ENCODE data around the gene CNOT11. TPM values are rescaled to one million over a fixed set of nuclear protein-coding genes. Genes with fewer than 3 reads are reported as not detected.

The CNOT11 gene
- total RNA-seq, 2 experiments from 2014 or later = 64.2 to 65.0 TPM

DNA sequence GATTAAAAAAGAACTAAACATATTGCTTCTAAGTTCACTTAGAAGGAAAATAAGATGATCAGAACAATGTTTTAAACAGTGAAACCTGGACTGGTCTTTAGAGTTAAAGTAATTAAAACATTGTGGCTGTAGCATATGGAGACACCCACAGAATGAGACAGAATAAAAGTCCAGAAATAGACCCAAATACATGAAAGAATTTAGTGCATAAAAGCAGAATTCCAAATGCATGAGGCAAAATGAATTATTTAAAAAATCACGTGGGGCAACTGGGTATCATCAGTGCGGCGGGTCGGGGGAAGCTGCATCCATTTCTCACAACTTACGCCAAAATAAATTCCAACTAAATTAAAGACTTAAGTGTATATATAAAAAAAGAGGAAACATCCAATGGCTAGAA, 43.7 kb downstream of the CNOT11 start:
- H3K4me3 Mint-ChIP-seq = no peak overlapping the region

DNA sequence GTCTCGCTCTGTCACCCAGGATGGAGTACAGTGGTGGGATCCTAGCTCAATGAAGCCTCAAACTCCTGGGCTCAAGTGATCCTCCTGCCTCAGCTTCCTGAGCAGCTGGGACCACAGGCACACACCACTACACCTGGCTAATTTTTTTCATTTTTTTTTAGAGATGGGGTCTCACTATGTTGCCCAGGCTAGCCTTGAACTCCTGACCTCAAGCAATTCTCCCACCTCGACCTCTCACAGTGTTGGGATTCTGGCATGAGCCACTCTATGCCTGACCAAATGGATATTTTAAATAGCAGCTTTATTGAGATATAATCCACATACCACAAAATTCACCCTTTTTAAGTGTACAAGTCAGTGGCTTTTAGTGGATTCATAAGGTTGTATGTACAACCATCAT, 44.7 kb downstream of the CNOT11 start:
- POLR2A ChIA-PET = interaction anchor here (0.6 to 1.7 kb wide), 2 partner anchors 11 to 544 kb away, joined by 5 read pairs; partner anchors contain the start of gene RNF149
- DNase-seq (no peak), ATAC-seq (ENCODE audit: low read depth) (no peak)
- Mint-ChIP-seq H3K4me3 (no peak overlapping the region), H3K4me1 (peaks cover 43% of the 10 kb centered on the region), H3K36me3 (peaks cover 25% of the 10 kb centered on the region), H3K27ac (no peak overlapping the region), H3K27me3 (no peaks in the 10 kb centered on the region), H3K9me3 (no peaks in the 10 kb centered on the region)

More for the DNA sequence above, 43.7 kb downstream of the CNOT11 start:
- Mint-ChIP-seq H3K9me3 (no peaks in the 10 kb centered on the region), H3K27me3 (no peaks in the 10 kb centered on the region), H3K36me3 (peaks cover 24% of the 10 kb centered on the region), H3K27ac (no peak overlapping the region), H3K4me1 (peaks cover 37% of the 10 kb centered on the region)
- ATAC-seq (ENCODE audit: low read depth) = no peak
- POLR2A ChIA-PET = no interaction called here
- DNase-seq = no peak

DNA sequence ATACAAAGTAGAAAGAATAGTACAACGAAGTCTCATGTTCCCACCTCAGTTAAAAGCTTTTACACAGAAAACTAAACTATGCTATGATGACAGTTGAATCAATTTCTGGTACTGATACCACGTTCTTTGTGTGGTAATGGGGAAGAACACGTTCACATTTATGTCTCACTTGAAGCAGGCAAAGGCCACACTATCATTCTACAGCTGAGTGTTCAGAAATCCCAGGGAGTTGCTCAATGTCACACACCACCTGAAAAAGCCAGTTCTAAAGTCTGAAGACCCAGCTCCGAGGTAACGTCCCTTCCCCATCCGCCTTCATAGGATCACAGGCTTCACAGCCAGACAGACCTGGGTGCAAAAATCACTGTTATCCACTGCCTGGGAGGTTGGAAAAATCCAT, 46.9 kb downstream of the CNOT11 start:
- Mint-ChIP-seq H3K27me3 (no peaks in the 10 kb centered on the region), H3K4me3 (no peak overlapping the region), H3K9me3 (no peaks in the 10 kb centered on the region), H3K4me1 (peaks cover 60% of the 10 kb centered on the region), H3K36me3 (peaks cover 28% of the 10 kb centered on the region), H3K27ac (no peak overlapping the region)
- no peak for DNase-seq
- POLR2A ChIA-PET = interaction anchor here (1.7 kb wide), 1 partner anchor 9 kb away, joined by 5 read pairs; the partner anchor contains the start of gene RNF149
- ATAC-seq (ENCODE audit: low read depth) = no peak

DNA sequence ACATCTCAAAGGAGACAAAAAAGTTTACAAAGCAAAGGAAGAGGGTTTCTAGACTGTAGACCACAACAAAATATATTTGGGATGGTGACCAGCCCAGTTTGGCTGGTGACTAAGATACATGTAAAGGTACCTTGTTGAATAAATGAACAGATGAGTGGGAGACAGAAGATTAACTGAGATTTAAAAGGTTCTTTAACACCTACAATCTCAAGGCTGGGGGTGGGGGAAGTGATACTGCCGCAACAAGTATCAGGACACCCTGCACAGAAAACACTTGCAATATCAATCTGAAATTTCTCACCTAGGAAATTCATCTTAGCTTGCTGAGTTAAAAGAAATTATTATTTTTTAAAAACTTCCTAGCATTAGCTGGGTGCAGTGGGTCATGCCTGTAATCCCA, 47.5 kb downstream of the CNOT11 start:
- POLR2A ChIA-PET = interaction anchor here (1.7 kb wide), 1 partner anchor 9 kb away, joined by 5 read pairs; the partner anchor contains the start of gene RNF149
- H3K36me3 Mint-ChIP-seq = peaks cover 28% of the 10 kb centered on the region
- no peak for DNase-seq

DNA sequence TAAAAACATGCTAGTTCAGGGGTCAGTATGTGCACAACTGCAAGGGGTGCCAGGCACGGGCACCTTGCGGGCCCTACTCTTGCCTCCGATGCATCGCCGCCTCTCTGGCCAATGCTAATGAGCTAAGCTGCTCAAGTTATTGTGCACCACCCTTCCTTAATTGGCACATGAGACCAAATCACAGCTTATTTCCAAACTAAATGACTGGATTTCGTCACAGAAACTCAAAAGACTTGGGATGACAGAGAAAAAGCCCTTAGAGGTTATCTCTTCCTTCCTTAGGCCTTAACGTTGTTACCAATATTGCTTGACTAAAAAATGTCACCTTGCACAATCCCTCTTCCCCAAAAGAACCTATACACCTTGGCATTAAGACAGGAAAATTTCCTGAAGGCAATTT, 48.1 kb downstream of the CNOT11 start:
- no peak for ATAC-seq (ENCODE audit: low read depth)
- H3K4me1 Mint-ChIP-seq = peaks cover 70% of the 10 kb centered on the region
- H3K4me3 Mint-ChIP-seq = no peak overlapping the region
- H3K36me3 Mint-ChIP-seq = peaks cover 34% of the 10 kb centered on the region
- POLR2A ChIA-PET = interaction anchor here (1.7 kb wide), 1 partner anchor 8 kb away, joined by 5 read pairs; the partner anchor contains the start of gene RNF149
- H3K27ac Mint-ChIP-seq = no peak overlapping the region
- H3K9me3 Mint-ChIP-seq = no peaks in the 10 kb centered on the region
- DNase-seq = no peak
- no peaks in the 10 kb centered on the region for H3K27me3 Mint-ChIP-seq

More for the DNA sequence above, 47.5 kb downstream of the CNOT11 start:
- Mint-ChIP-seq H3K27me3 (no peaks in the 10 kb centered on the region), H3K4me3 (no peak overlapping the region), H3K4me1 (peaks cover 64% of the 10 kb centered on the region), H3K27ac (no peak overlapping the region), H3K9me3 (no peaks in the 10 kb centered on the region)
- ATAC-seq (ENCODE audit: low read depth) = no peak

DNA sequence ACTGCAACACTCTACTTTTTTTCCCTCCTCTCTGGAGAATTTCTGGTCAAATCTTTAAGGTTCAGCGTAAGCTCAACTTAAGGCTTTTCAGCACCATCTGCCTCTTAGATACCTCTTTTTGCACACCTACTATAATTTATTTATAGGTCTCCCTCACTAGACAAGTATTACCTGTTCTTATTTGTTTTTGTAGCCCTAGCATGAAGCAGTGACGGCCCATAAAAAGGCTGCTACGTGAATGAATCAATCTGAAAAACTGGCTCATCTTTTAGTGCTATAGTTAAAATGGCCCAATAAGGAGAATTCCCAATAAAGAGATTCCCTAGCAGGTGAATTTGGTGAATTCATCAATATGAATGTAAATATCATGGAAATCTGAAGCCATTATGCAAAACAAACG, 49.3 kb downstream of the CNOT11 start:
- Mint-ChIP-seq H3K4me1 (peaks cover 69% of the 10 kb centered on the region), H3K36me3 (peaks cover 42% of the 10 kb centered on the region), H3K9me3 (no peaks in the 10 kb centered on the region), H3K27me3 (no peaks in the 10 kb centered on the region), H3K4me3 (peak overlapping the region; percentile 8), H3K27ac (no peak overlapping the region)
- DNase-seq (no peak), ATAC-seq (ENCODE audit: low read depth) (no peak)
- POLR2A ChIA-PET = no interaction called here

DNA sequence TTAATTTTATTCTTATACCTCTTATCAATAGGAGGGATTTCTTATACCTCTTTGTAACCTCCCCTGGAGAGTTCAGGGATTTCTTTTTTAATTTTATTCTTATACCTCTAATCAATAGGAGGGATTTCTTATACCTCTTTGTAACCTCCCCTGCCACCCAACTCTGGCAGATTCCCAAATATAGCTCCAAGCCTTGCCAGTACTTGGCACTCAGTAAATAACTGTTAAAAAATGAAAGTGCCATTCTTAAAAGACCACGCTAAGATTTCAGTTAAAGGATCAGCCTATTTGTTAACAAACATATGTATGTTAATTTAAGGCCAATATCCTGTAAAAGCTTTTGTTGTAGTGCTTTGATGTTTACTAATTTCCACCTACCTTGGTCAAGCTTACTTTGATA, 51.0 kb downstream of the CNOT11 start:
- no peaks in the 10 kb centered on the region for H3K27me3 Mint-ChIP-seq
- peak overlapping the region; percentile 48 for H3K4me3 Mint-ChIP-seq
- H3K4me1 Mint-ChIP-seq = peaks cover 60% of the 10 kb centered on the region
- H3K36me3 Mint-ChIP-seq = peaks cover 34% of the 10 kb centered on the region
- H3K27ac Mint-ChIP-seq = no peak overlapping the region
- no peak for DNase-seq
- H3K9me3 Mint-ChIP-seq = no peaks in the 10 kb centered on the region
- ATAC-seq (ENCODE audit: low read depth) = no peak
- POLR2A ChIA-PET = interaction anchor here (1.3 kb wide), 1 partner anchor 50 kb away, joined by 4 read pairs; the partner anchor contains the start of gene CNOT11

DNA sequence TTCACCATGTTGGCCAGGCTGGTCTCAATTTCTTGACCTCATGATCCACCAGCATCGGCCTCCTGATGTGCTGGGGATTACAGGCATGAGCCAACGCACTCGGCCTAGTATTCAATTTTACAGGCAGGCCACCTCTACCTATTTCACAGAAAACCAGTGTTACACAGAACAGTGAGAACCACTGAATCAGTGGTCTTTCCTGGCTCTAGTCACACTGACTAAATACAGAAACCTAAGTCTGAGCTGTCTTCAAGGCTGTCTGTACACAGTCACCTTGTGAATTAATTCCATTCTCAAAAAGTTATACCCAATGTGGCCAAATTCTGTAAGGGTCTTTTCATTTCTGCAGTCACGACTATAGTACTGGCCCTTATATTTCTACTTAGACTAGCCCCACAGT, 52.3 kb downstream of the CNOT11 start:
- POLR2A ChIA-PET = no interaction called here
- peaks cover 52% of the 10 kb centered on the region for H3K4me1 Mint-ChIP-seq

DNA sequence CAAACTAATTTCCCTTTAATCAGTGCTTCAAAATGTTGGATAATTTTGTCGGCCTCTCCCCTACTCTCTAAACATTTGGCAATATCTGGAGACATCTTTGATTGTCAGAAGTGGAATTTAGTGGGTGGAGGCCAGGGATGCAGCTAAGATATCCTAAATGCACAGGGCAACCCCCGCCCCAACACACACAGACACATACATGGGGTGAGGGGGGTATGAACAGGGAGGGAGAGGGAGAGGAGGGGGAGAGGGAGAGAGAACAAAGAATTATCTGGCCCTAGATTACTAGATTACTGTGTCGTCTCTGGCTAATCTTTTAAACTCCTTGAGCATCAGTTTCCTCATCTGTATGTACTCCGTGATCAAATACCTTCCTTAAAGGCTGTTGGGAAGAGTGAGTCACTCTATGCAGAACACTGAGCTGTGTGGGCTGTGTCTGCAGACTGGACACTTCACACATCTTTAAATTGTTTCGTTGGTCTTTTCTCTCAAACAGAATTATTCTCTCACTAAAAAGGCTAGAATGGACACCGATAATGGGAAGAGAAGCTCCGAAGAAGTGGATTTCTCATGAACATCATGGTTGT, 52.9 kb downstream of the CNOT11 start:
- no peaks in the 10 kb centered on the region for H3K27me3 Mint-ChIP-seq
- peaks cover 30% of the 10 kb centered on the region for H3K36me3 Mint-ChIP-seq
- H3K4me1 Mint-ChIP-seq = peaks cover 55% of the 10 kb centered on the region
- ATAC-seq (ENCODE audit: low read depth) (no peak), DNase-seq (no peak)
- no peaks in the 10 kb centered on the region for H3K9me3 Mint-ChIP-seq
- H3K27ac Mint-ChIP-seq = peak overlapping the region; percentile 96
- peak overlapping the region; percentile 98 for H3K4me3 Mint-ChIP-seq
- POLR2A ChIA-PET = interaction anchor here (0.6 kb wide), 1 partner anchor 1431 kb away, joined by 3 read pairs; no protein-coding TSS in a partner anchor

More for the DNA sequence above, 52.3 kb downstream of the CNOT11 start:
- Mint-ChIP-seq H3K27me3 (no peaks in the 10 kb centered on the region), H3K27ac (peak overlapping the region; percentile 50), H3K36me3 (peaks cover 31% of the 10 kb centered on the region), H3K4me3 (peak overlapping the region; percentile 98), H3K9me3 (no peaks in the 10 kb centered on the region)
- ATAC-seq (ENCODE audit: low read depth) (no peak), DNase-seq (no peak)

DNA sequence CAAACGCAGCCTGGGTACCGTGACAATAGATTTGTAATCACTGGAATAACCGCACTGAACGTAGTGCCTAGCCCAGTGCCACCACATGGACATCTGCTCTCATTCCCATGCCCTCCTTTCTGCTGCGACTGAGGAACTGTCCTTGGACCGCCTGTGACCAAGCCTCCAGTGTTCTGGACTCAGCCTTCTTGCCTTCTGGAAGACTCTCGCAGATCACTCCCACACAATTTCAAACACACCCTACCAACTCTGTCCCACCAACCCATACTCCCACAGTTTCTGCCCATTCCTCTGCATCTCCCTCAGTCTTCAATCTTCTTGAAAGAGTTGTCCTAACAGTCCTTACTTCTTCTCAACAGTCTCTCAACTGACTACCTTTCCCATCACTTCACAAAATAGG, 53.7 kb downstream of the CNOT11 start:
- peak overlapping the region; percentile 96 for H3K27ac Mint-ChIP-seq
- no peaks in the 10 kb centered on the region for H3K27me3 Mint-ChIP-seq
- POLR2A ChIA-PET = interaction anchor here (0.6 to 1.3 kb wide), 7 partner anchors 19 to 1431 kb away, joined by 3 to 14 read pairs (median 5); partner anchors contain the start of gene CNOT11
- H3K4me3 Mint-ChIP-seq = peak overlapping the region; percentile 98
- no peaks in the 10 kb centered on the region for H3K9me3 Mint-ChIP-seq
- H3K36me3 Mint-ChIP-seq = peaks cover 30% of the 10 kb centered on the region
- DNase-seq (no peak), ATAC-seq (ENCODE audit: low read depth) (no peak)
- peaks cover 58% of the 10 kb centered on the region for H3K4me1 Mint-ChIP-seq

DNA sequence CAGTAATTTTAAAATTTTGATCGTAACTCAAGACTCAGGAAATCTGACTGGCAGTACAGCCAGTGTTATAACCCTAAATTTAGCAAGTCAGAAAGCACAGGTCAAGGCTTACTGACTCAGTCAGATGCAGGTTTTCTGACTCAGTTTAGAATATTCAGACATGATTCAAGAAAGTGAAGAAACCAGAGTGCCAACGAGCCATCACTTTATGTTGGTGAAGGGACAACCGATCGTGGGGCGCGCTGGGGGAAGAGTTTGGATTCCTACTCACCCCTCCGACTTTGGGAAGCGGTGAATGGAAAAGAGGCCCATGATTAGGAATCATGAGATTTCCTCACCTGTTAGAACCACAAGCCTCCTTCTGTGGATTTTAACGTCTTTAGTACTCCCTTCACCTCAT, 54.8 kb downstream of the CNOT11 start:
- no peak for DNase-seq
- peak overlapping the region; percentile 96 for H3K27ac Mint-ChIP-seq
- H3K27me3 Mint-ChIP-seq = no peaks in the 10 kb centered on the region
- H3K9me3 Mint-ChIP-seq = no peaks in the 10 kb centered on the region
- POLR2A ChIA-PET = interaction anchor here (1.0 to 2.5 kb wide), 8 partner anchors 15 to 54 kb away, joined by 3 to 32 read pairs (median 12); partner anchors contain the start of gene CNOT11
- peaks cover 25% of the 10 kb centered on the region for H3K36me3 Mint-ChIP-seq
- peaks cover 56% of the 10 kb centered on the region for H3K4me1 Mint-ChIP-seq
- peak overlapping the region; percentile 98 for H3K4me3 Mint-ChIP-seq
- ATAC-seq (ENCODE audit: low read depth) = no peak

DNA sequence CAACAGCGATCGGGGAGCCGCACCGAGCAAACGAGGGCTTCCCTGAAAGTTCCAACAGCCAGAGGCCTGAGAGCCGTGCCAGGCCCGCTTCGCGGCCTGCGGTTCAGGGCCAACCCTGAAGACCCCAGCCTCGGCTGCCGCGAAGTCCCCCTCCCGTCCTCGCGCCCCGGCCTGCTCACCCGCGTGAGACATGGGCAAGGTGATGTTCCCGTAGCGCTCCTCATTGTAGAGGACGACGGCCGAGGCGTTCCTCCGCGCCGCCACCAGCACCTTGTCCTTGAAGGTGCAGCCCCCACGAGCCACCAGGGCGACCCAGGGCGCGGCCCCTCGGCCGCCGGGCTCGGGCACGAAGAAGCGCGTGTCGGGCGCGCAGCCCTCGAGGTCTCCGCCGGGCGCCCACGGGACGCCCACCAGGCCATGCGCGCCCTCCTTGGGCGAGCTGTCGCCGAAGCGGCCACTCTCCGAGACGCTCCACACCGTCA, 55.3 kb downstream of the CNOT11 start:
- peak overlapping the region; percentile 98 for H3K4me3 Mint-ChIP-seq
- ATAC-seq (ENCODE audit: low read depth) (peak; percentile 22), DNase-seq (no peak)

DNA sequence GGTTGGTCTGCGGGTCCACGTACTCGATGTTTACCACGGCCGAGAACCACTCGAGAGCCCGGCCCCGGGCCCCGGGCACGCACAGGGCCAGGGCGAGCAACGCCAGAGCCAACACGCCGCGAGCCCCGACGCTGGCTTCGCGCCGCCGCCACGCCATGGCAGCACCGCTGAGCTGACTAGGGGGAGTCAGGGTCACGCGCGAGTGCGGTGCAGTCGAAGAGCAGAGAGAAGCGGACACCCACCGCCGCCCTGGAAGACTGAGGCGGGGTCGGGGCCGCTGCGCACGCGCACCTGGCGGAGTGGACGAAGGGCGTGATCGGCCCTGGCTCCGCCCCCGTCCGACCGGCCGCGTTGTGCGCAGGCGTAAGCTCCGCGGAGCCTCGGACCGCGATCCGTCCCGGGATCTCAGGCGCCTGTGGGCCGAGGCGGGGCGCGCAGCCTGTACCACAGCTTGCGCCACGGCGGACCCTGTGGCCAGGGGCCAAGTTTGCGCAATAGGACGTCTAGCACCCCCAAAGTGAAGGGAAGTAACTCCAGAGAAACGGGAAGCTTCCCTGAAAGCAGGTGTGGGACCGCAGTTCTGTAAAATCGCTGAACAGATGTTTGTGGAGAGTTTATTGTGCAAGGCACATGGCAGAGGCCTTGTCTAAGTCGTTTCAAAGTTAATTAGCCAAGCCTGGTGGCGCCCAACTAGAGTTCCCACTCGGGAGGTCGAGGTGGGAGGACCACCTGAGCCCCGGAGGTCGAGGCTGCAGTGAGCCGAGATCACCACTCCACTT, 55.9 kb downstream of the CNOT11 start, which contains the start of gene RNF149:
RNF149 (minus strand) TSS at position 270 of the 779 bp plus-strand sequence; CDS start at position 157, 113 bp downstream.
- POLR2A ChIA-PET = interaction anchor here (0.6 to 2.5 kb wide), 18 partner anchors 9 to 392 kb away, joined by 3 to 32 read pairs (median 5); partner anchors contain the start of genes CNOT11, CREG2 and RFX8
- peak; percentile 78 for ATAC-seq (ENCODE audit: low read depth)

More for the DNA sequence above, 55.3 kb downstream of the CNOT11 start:
- peaks cover 52% of the 10 kb centered on the region for H3K4me1 Mint-ChIP-seq
- H3K27ac Mint-ChIP-seq = peak overlapping the region; percentile 96
- POLR2A ChIA-PET = interaction anchor here (0.8 to 2.5 kb wide), 13 partner anchors 10 to 167 kb away, joined by 3 to 32 read pairs (median 5); partner anchors contain the start of genes CNOT11 and RFX8
- H3K9me3 Mint-ChIP-seq = no peaks in the 10 kb centered on the region
- peaks cover 22% of the 10 kb centered on the region for H3K36me3 Mint-ChIP-seq
- no peaks in the 10 kb centered on the region for H3K27me3 Mint-ChIP-seq

More for the DNA sequence above, 55.9 kb downstream of the CNOT11 start, which contains the start of gene RNF149:
- Mint-ChIP-seq H3K4me1 (peaks cover 50% of the 10 kb centered on the region), H3K36me3 (peaks cover 19% of the 10 kb centered on the region), H3K27ac (peak within 1 kb of the TSS; percentile 96), H3K9me3 (no peaks in the 10 kb centered on the region), H3K27me3 (no peaks in the 10 kb centered on the region), H3K4me3 (peak within 1 kb of the TSS; percentile 98)
- DNase-seq = peak; percentile 97
